ENCODE data around the gene SEC23IP.

SEC23IP gene

GRCh38 chr10:119919826-119920225, 27.3 kb downstream of the SEC23IP start:
- H3K4me3 ChIP-seq (ENCODE audit: low read length), result no peak overlapping the region
- no peak for DNase-seq (ENCODE audit: low read depth, low spot score)

GRCh38 chr10:119928411-119928810, 35.9 kb downstream of the SEC23IP start:
- no peak overlapping the region for H3K4me3 ChIP-seq (ENCODE audit: low read length)
- no peak for DNase-seq (ENCODE audit: low read depth, low spot score)

- H3K4me3 ChIP-seq (ENCODE audit: low read length), result no peak overlapping the region
- no peak for DNase-seq (ENCODE audit: low read depth, low spot score)
These were observed 39.3 kb downstream of the SEC23IP start for GRCh38 chr10:119931871-119932270.

- no peak overlapping the region for H3K4me3 ChIP-seq (ENCODE audit: low read length)
- DNase-seq (ENCODE audit: low read depth, low spot score), result no peak
These were observed 40.1 kb downstream of the SEC23IP start for GRCh38 chr10:119932631-119933030.

- no peak overlapping the region for H3K4me3 ChIP-seq (ENCODE audit: low read length)
- DNase-seq (ENCODE audit: low read depth, low spot score), result peak; percentile 41
These were observed 40.6 kb downstream of the SEC23IP start for GRCh38 chr10:119933179-119933578.

GRCh38 chr10:119940487-119940886, 48.0 kb downstream of the SEC23IP start:
- no peak overlapping the region for H3K4me3 ChIP-seq (ENCODE audit: low read length)
- no peak for DNase-seq (ENCODE audit: low read depth, low spot score)

- no peak overlapping the region for H3K4me3 ChIP-seq (ENCODE audit: low read length)
- DNase-seq (ENCODE audit: low read depth, low spot score), result no peak
These were observed 50.4 kb downstream of the SEC23IP start for GRCh38 chr10:119942973-119943372.

GRCh38 chr10:119945805-119946204, 53.3 kb downstream of the SEC23IP start:
- no peak overlapping the region for H3K4me3 ChIP-seq (ENCODE audit: low read length)
- no peak for DNase-seq (ENCODE audit: low read depth, low spot score)

GRCh38 chr10:119947300-119947699, 54.8 kb downstream of the SEC23IP start:
- no peak overlapping the region for H3K4me3 ChIP-seq (ENCODE audit: low read length)
- no peak for DNase-seq (ENCODE audit: low read depth, low spot score)

- H3K4me3 ChIP-seq (ENCODE audit: low read length), result no peak overlapping the region
- no peak for DNase-seq (ENCODE audit: low read depth, low spot score)
These were observed 64.9 kb downstream of the SEC23IP start for GRCh38 chr10:119957451-119957850.

- H3K4me3 ChIP-seq (ENCODE audit: low read length), result no peak overlapping the region
- DNase-seq (ENCODE audit: low read depth, low spot score), result no peak
These were observed 70.3 kb downstream of the SEC23IP start for GRCh38 chr10:119962837-119963236.

GRCh38 chr10:119967066-119967465, 74.5 kb downstream of the SEC23IP start:
- no peak overlapping the region for H3K4me3 ChIP-seq (ENCODE audit: low read length)
- DNase-seq (ENCODE audit: low read depth, low spot score), result no peak

GRCh38 chr10:119969609-119970008, 77.1 kb downstream of the SEC23IP start:
- DNase-seq (ENCODE audit: low read depth, low spot score), result no peak
- no peak overlapping the region for H3K4me3 ChIP-seq (ENCODE audit: low read length)

GRCh38 chr10:119970107-119970506, 77.6 kb downstream of the SEC23IP start:
- no peak for DNase-seq (ENCODE audit: low read depth, low spot score)
- no peak overlapping the region for H3K4me3 ChIP-seq (ENCODE audit: low read length)

- no peak for DNase-seq (ENCODE audit: low read depth, low spot score)
- H3K4me3 ChIP-seq (ENCODE audit: low read length), result no peak overlapping the region
These were observed 78.4 kb downstream of the SEC23IP start for GRCh38 chr10:119970963-119971362.

GRCh38 chr10:119973281-119973680, 80.8 kb downstream of the SEC23IP start:
- H3K4me3 ChIP-seq (ENCODE audit: low read length), result no peak overlapping the region
- DNase-seq (ENCODE audit: low read depth, low spot score), result peak; percentile 20

- H3K4me3 ChIP-seq (ENCODE audit: low read length), result no peak overlapping the region
- DNase-seq (ENCODE audit: low read depth, low spot score), result no peak
These were observed 83.9 kb downstream of the SEC23IP start for GRCh38 chr10:119976421-119976820.

- DNase-seq (ENCODE audit: low read depth, low spot score), result no peak
- no peak overlapping the region for H3K4me3 ChIP-seq (ENCODE audit: low read length)
These were observed 88.6 kb downstream of the SEC23IP start for GRCh38 chr10:119980956-119981750.

GRCh38 chr10:119981826-119982225, 89.3 kb downstream of the SEC23IP start:
- H3K4me3 ChIP-seq (ENCODE audit: low read length), result no peak overlapping the region
- no peak for DNase-seq (ENCODE audit: low read depth, low spot score)

- no peak for DNase-seq (ENCODE audit: low read depth, low spot score)
- no peak overlapping the region for H3K4me3 ChIP-seq (ENCODE audit: low read length)
These were observed 95.8 kb downstream of the SEC23IP start for GRCh38 chr10:119988333-119988732.

GRCh38 chr10:119989966-119990365, 97.4 kb downstream of the SEC23IP start:
- peak; percentile 26 for DNase-seq (ENCODE audit: low read depth, low spot score)
- H3K4me3 ChIP-seq (ENCODE audit: low read length), result no peak overlapping the region

All from Jurkat, Clone E6-1 (cell line).